ENCODE results near the gene MYBPHL. TPM values are rescaled to one million over a fixed set of nuclear protein-coding genes. Genes with fewer than 3 reads are reported as not detected.

Gene MYBPHL
- total and polyA plus RNA-seq, 2 experiments from 2014 or later, result not detected

GRCh38 chr1:109282952-109283747, 23.7 kb downstream of the MYBPHL start, which contains the start of gene PSRC1:
Gene PSRC1 (minus strand): TSS chr1:109283145.
- DNase-seq (ENCODE audit: low read depth in 1 of 2, low spot score in 1 of 2), result peak; percentile 97 to 98
- H3K27ac ChIP-seq, result peak within 1 kb of the TSS; percentile 70
- peak; percentile 36 for TF ChIP-seq CTCF (IDR thresholded peaks at IDR 0.05; ENCODE audit: low read depth, low read length)

GRCh38 chr1:109282497-109282951, 24.3 kb downstream of the MYBPHL start:
- Histone ChIP-seq H3K27ac (no peak overlapping the region), H3K9me3 (ENCODE audit: low read depth) (no peaks in the 10 kb centered on the region), H3K36me3 (no peaks in the 10 kb centered on the region), H3K4me1 (ENCODE audit: low read depth) (peaks cover 6% of the 10 kb centered on the region), H3K27me3 (no peaks in the 10 kb centered on the region), H3K4me3 (peak overlapping the region; percentile 52)
- no peak for TF ChIP-seq CTCF (IDR thresholded peaks at IDR 0.05; ENCODE audit: low read depth, low read length)
- DNase-seq (ENCODE audit: low read depth in 1 of 2, low spot score in 1 of 2), result no peak

More at GRCh38 chr1:109282952-109283747, 23.7 kb downstream of the MYBPHL start, which contains the start of gene PSRC1:
- Histone ChIP-seq H3K9me3 (ENCODE audit: low read depth) (no peaks in the 10 kb centered on the region), H3K27me3 (no peaks in the 10 kb centered on the region), H3K4me1 (ENCODE audit: low read depth) (peaks cover 6% of the 10 kb centered on the region), H3K36me3 (no peaks in the 10 kb centered on the region), H3K4me3 (peak within 1 kb of the TSS; percentile 52)

GRCh38 chr1:109281680-109282496, 24.9 kb downstream of the MYBPHL start:
- Histone ChIP-seq H3K36me3 (no peaks in the 10 kb centered on the region), H3K9me3 (ENCODE audit: low read depth) (no peaks in the 10 kb centered on the region), H3K27me3 (no peaks in the 10 kb centered on the region), H3K27ac (no peak overlapping the region), H3K4me1 (ENCODE audit: low read depth) (peaks cover 6% of the 10 kb centered on the region), H3K4me3 (peak overlapping the region; percentile 52)
- DNase-seq (ENCODE audit: low read depth in 1 of 2, low spot score in 1 of 2), result peak in 1 of 2 donors; percentile 41
- no peak for TF ChIP-seq CTCF (IDR thresholded peaks at IDR 0.05; ENCODE audit: low read depth, low read length)

- H3K4me1 ChIP-seq (ENCODE audit: low read depth), result peaks cover 6% of the 10 kb centered on the region
- no peak for TF ChIP-seq CTCF (IDR thresholded peaks at IDR 0.05; ENCODE audit: low read depth, low read length)
- DNase-seq (ENCODE audit: low read depth in 1 of 2, low spot score in 1 of 2), result no peak
- H3K36me3 ChIP-seq, result no peaks in the 10 kb centered on the region
- H3K4me3 ChIP-seq, result no peak overlapping the region
- no peaks in the 10 kb centered on the region for H3K9me3 ChIP-seq (ENCODE audit: low read depth)
- no peaks in the 10 kb centered on the region for H3K27me3 ChIP-seq
- no peak overlapping the region for H3K27ac ChIP-seq
Measured at GRCh38 chr1:109280862-109281261, 25.9 kb downstream of the MYBPHL start.

- Histone ChIP-seq H3K4me3 (no peak overlapping the region), H3K36me3 (no peaks in the 10 kb centered on the region), H3K27me3 (no peaks in the 10 kb centered on the region), H3K27ac (no peak overlapping the region), H3K4me1 (ENCODE audit: low read depth) (peaks cover 12% of the 10 kb centered on the region), H3K9me3 (ENCODE audit: low read depth) (no peaks in the 10 kb centered on the region)
- no peak for TF ChIP-seq CTCF (IDR thresholded peaks at IDR 0.05; ENCODE audit: low read depth, low read length)
- DNase-seq (ENCODE audit: low read depth in 1 of 2, low spot score in 1 of 2), result peak in 1 of 2 donors; percentile 40
Measured at GRCh38 chr1:109279615-109280278, 27.1 kb downstream of the MYBPHL start.
